HG03571 (cell line): ENCODE data around the gene LHX4.

Experiments
- ATAC-seq: cut with Tn5 transposase; IDR thresholded peaks from one replicate; pipeline ENCODE4 v1.9.1; 2021; ENCODE audit not compliant: unreplicated experiment

Gene LHX4

GRCh38 chr1:180294711-180295110, 64.6 kb downstream of the LHX4 start:
- ATAC-seq, result no peak

GRCh38 chr1:180295999-180296398, 65.9 kb downstream of the LHX4 start:
- no peak for ATAC-seq

GRCh38 chr1:180299479-180300221, 69.6 kb downstream of the LHX4 start:
- no peak for ATAC-seq

GRCh38 chr1:180301135-180301742, 71.2 kb downstream of the LHX4 start:
- ATAC-seq, result no peak

- ATAC-seq, result no peak
Observed at GRCh38 chr1:180309338-180309737, 79.3 kb downstream of the LHX4 start.

- no peak for ATAC-seq
Observed at GRCh38 chr1:180310095-180310494, 80.0 kb downstream of the LHX4 start.

GRCh38 chr1:180311011-180311730, 81.1 kb downstream of the LHX4 start:
- ATAC-seq, result no peak

- ATAC-seq, result no peak
Observed at GRCh38 chr1:180312926-180313325, 82.9 kb downstream of the LHX4 start.

- no peak for ATAC-seq
Observed at GRCh38 chr1:180327089-180327488, 97.0 kb downstream of the LHX4 start.
